Adrenal gland (tissue), 12 donors: Measurements from ENCODE around the gene SLC35B4. TPM values are rescaled to one million over a fixed set of nuclear protein-coding genes. Genes with fewer than 3 reads are reported as not detected.

Experiments
- DNase-seq, 7 donors: peaks; one replicate each; pipeline ENCODE4 v3.0.0-alpha.2; 2019 to 2020
- H3K27ac ChIP-seq, 5 donors: fragments of 200-600 bp; sonication (generic) in 4 of 5; 1 replicate in 3 of 5; 2 replicates in 2 of 5; pipeline versions ENCODE4 v1.5.1 to v1.8.0; 2016 to 2020; ENCODE audit warnings: mild to moderate bottlenecking in 1 of 5
- H3K27me3 ChIP-seq: fragments of 200-600 bp; 2 replicates; pipeline ENCODE4 v1.8.0; 2021
- H3K36me3 ChIP-seq, 2 donors: fragments of 200-600 bp; replicated peaks in 1 of 2; 1 replicate in 1 of 2; 2 replicates in 1 of 2; pipeline versions ENCODE4 v1.5.1 to v1.8.0; 2018 to 2022
- H3K4me1 ChIP-seq, 2 donors: fragments of 200-600 bp; replicated peaks in 1 of 2; 1 replicate in 1 of 2; 2 replicates in 1 of 2; pipeline versions ENCODE4 v1.5.1 to v1.8.0; 2018 to 2021
- H3K4me3 ChIP-seq, 4 donors: fragments of 200-600 bp; sonication (generic) in 3 of 4; one replicate each; pipeline ENCODE4 v1.5.1; 2016 to 2018
- H3K9me3 ChIP-seq, 3 donors: fragments of 200-600 bp; sonication (generic) in 1 of 3; replicated peaks in 1 of 3; 1 replicate in 2 of 3; 2 replicates in 1 of 3; pipeline versions ENCODE4 v1.5.1 to v1.8.0; 2016 to 2021
- CTCF ChIP-seq, 6 experiments: fragments of 450-650 bp in 4 of 6; fragments of 200-600 bp in 2 of 6; sonication (generic) in 1 of 6; IDR thresholded peaks; 1 replicate in 5 of 6; 2 replicates in 1 of 6; pipeline versions ENCODE4 v1.5.1 to v1.8.0; 2016 to 2021; ENCODE audit warnings: antibody characterized with exemption in 6 of 6, mild to moderate bottlenecking in 2 of 6, moderate library complexity in 1 of 6
- POLR2A ChIP-seq, 2 donors: fragments of 450-650 bp; IDR thresholded peaks; one replicate each; pipeline ENCODE4 v1.6.1; 2017; ENCODE audit warnings: antibody characterized with exemption in 2 of 2, mild to moderate bottlenecking in 2 of 2, moderate library complexity in 1 of 2
- WGBS, 4 donors: extraction: QIAGEN DNeasy Blood & Tissue Kit in 2 of 4; methylation state at CpG; one replicate each; pipeline versions ENCODE4 v1.1.5 to v1.1.7; 2013 to 2017; 5-methylcytosine and 5-hydroxymethylcytosine counted together
- intact Hi-C, 2 donors: fragments of 100-400 bp; cut with DNase I; formaldehyde crosslinking; loops; one replicate each; pipeline versions ENCODE4 v1.14.1 to v1.15.0; 2022 to 2023
- polyA plus RNA-seq, 3 donors: library from polyadenylated mRNA; stranded (reverse); fragments of 200-250 nt in 2 of 3; fragments of 350-450 nt in 1 of 3; fragmentation: Illumina TruSeq in 1 of 3; extraction: RNeasy Lipid Tissue Mini Kit (QIAGEN cat#74804) in 1 of 3; gene quantifications; one replicate each; pipeline ENCODE4 v1.2.3, GENCODE V29; 2013 to 2014
- total RNA-seq, 9 donors: library from RNA; depleted of rRNA in 4 of 9; stranded (reverse); fragments of >200 nt in 4 of 9; fragments of 120-200 nt in 1 of 9; fragmentation: NEBNext Ultra II Directional in 1 of 9; extraction: Animal tissue kit (Norgen Biotek cat#: 25700) in 1 of 9; gene quantifications; one replicate each; pipeline versions ENCODE4 v1.1.0 to v1.2.4, GENCODE V29; 2013 to 2023
- donor health status: healthy with polysubstance abuse.
- donor health status: Bipolar disorder and iron deficiency.
- donor health status: DM: yes; HTN: yes; CAD: no.
- donor health status: DM: no; HTN: no; CAD: no.
- donor health status: DM: no; HTN: no; CAD: no.
- donor health status: DM: yes; HTN: yes; CAD: no.

SLC35B4 gene
- total and polyA plus RNA-seq, 12 donors: 6.9 to 34.9 (median 18.1) TPM

GRCh38 chr7:134312717-134313116 lies 4.0 kb downstream of the SLC35B4 start:
- intact Hi-C loops: no loop called here
- H3K27me3 ChIP-seq: no peaks in the 10 kb centered on the region

GRCh38 chr7:134311807-134312206 lies 4.9 kb downstream of the SLC35B4 start:
- intact Hi-C loops: no loop called here
- 94 to 98% (median 97%) methylated on average over 4 of the region's 4 CpGs for WGBS, 4 donors
- Histone ChIP-seq H3K9me3 (no peaks in the 10 kb centered on the region), H3K36me3 (no peaks in the 10 kb centered on the region), H3K27me3 (no peaks in the 10 kb centered on the region), H3K27ac (no peak overlapping the region), H3K4me1 (peaks cover 5 to 12% of the 10 kb centered on the region in 2 donors), H3K4me3 (no peak overlapping the region)
- TF ChIP-seq CTCF (IDR thresholded peaks at IDR 0.05): no peak
- no peak for TF ChIP-seq POLR2A (IDR thresholded peaks at IDR 0.05)
- no peak for DNase-seq

More at GRCh38 chr7:134312717-134313116, 4.0 kb downstream of the SLC35B4 start:
- TF ChIP-seq POLR2A (IDR thresholded peaks at IDR 0.05): no peak
- TF ChIP-seq CTCF (IDR thresholded peaks at IDR 0.05): no peak
- H3K9me3 ChIP-seq: no peaks in the 10 kb centered on the region
- H3K4me3 ChIP-seq: no peak overlapping the region
- 82 to 91% (median 90%) methylated on average over 6 of the region's 6 CpGs for WGBS, 4 donors
- peaks cover 5 to 12% of the 10 kb centered on the region in 2 donors for H3K4me1 ChIP-seq
- no peak overlapping the region for H3K27ac ChIP-seq
- H3K36me3 ChIP-seq: no peaks in the 10 kb centered on the region
- DNase-seq: no peak

- TF ChIP-seq CTCF (IDR thresholded peaks at IDR 0.05) (no peak), POLR2A (IDR thresholded peaks at IDR 0.05) (no peak)
- no peaks in the 10 kb centered on the region for H3K36me3 ChIP-seq
- 88 to 93% (median 92%) methylated on average over 4 of the region's 4 CpGs for WGBS, 4 donors
These were observed 8.2 kb downstream of the SLC35B4 start for GRCh38 chr7:134308548-134308947.

GRCh38 chr7:134307320-134307719 lies 9.4 kb downstream of the SLC35B4 start:
- no peaks in the 10 kb centered on the region for H3K27me3 ChIP-seq
- no peaks in the 10 kb centered on the region for H3K9me3 ChIP-seq
- 75 to 84% (median 82%) methylated on average over 1 of the region's 1 CpG for WGBS, 4 donors
- no peaks in the 10 kb centered on the region for H3K36me3 ChIP-seq
- DNase-seq: no peak
- H3K4me3 ChIP-seq: no peak overlapping the region
- no peak for TF ChIP-seq POLR2A (IDR thresholded peaks at IDR 0.05)
- no peak for TF ChIP-seq CTCF (IDR thresholded peaks at IDR 0.05)
- intact Hi-C loops: no loop called here
- peaks cover 0 to 5% of the 10 kb centered on the region in 2 donors for H3K4me1 ChIP-seq
- no peak overlapping the region for H3K27ac ChIP-seq

More at GRCh38 chr7:134308548-134308947, 8.2 kb downstream of the SLC35B4 start:
- DNase-seq: no peak
- Histone ChIP-seq H3K9me3 (no peaks in the 10 kb centered on the region), H3K27ac (no peak overlapping the region), H3K27me3 (no peaks in the 10 kb centered on the region), H3K4me1 (peaks cover 0 to 5% of the 10 kb centered on the region in 2 donors), H3K4me3 (no peak overlapping the region)
- intact Hi-C loops: no loop called here
